ENCODE measurements around the gene PDZD2. TPM values are rescaled to one million over a fixed set of nuclear protein-coding genes. Genes with fewer than 3 reads are reported as not detected.

PDZD2 gene
- total and polyA plus RNA-seq, 2 experiments from 2014 or later, result 8.3 to 16.9 TPM

DNA sequence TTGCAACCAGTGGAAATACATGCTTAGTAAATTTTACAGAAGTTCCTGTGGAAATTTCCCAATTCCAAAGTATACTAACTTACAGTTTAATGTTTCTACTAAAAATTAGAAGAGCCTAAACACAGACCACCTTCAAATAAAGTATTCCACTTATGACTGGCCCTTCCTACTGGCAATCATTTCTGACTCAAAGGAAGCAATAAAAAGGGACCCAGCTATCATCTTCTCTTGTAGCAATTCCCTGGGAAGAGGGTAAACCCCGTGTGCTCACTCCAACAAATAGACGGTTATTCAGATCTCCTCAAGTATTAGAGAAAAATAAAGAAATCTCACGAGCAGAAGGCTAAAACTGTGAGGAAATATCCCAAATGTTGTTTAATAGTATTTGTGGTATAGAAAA, 491.9 kb downstream of the PDZD2 start:
- Histone ChIP-seq H3K4me3 (no peak overlapping the region), H2AFZ (no peak overlapping the region), H3K4me2 (no peak overlapping the region), H3F3A (replicated peaks; ENCODE audit: low read depth) (no peaks in the 10 kb centered on the region), H3K27me3 (ENCODE audit: insufficient read depth) (no peaks in the 10 kb centered on the region), H3K27ac (ENCODE audit: low read depth) (no peak overlapping the region), H3K4me1 (ENCODE audit: insufficient read depth) (no peaks in the 10 kb centered on the region), H4K20me1 (replicated peaks; ENCODE audit: insufficient read depth) (peaks cover 28% of the 10 kb centered on the region), H3K79me2 (replicated peaks; ENCODE audit: insufficient read depth) (peaks cover 76% of the 10 kb centered on the region), H3K36me3 (ENCODE audit: insufficient read depth) (peaks cover 15% of the 10 kb centered on the region; the same call in 1 of the 2 replicates), H3K9me2 (ENCODE audit: insufficient read depth) (no peaks in the 10 kb centered on the region)
- H3K27me3 Mint-ChIP-seq (ENCODE audit: insufficient read depth, low read depth, poor library complexity), result no peaks in the 10 kb centered on the region
- no peak overlapping the region for H3K4me3 Mint-ChIP-seq
- ATAC-seq (no peak), DNase-seq (ENCODE audit: low spot score) (no peak)
- no peaks in the 10 kb centered on the region for H3K9me3 Mint-ChIP-seq
- H3K4me1 Mint-ChIP-seq, result peaks cover 11% of the 10 kb centered on the region
- peaks cover 33% of the 10 kb centered on the region; the same call in 2 of the 3 replicates for H3K36me3 Mint-ChIP-seq (ENCODE audit: low read depth)
- TF ChIP-seq, protein P1, sequence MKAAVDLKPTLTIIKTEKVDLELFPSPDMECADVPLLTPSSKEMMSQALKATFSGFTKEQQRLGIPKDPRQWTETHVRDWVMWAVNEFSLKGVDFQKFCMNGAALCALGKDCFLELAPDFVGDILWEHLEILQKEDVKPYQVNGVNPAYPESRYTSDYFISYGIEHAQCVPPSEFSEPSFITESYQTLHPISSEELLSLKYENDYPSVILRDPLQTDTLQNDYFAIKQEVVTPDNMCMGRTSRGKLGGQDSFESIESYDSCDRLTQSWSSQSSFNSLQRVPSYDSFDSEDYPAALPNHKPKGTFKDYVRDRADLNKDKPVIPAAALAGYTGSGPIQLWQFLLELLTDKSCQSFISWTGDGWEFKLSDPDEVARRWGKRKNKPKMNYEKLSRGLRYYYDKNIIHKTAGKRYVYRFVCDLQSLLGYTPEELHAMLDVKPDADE (IDR thresholded peaks at IDR 0.05), result no peak
- TF ChIP-seq ZNF331 (CRISPR knock-in tag; IDR thresholded peaks at IDR 0.05; ENCODE audit: low read depth) (no peak), EZH2 (IDR thresholded peaks at IDR 0.05; ENCODE audit: low read depth, unreplicated experiment) (no peak), EZH2phosphoT487 (IDR thresholded peaks at IDR 0.05; ENCODE audit: unreplicated experiment) (no peak), ZNF114 (CRISPR knock-in tag; IDR thresholded peaks at IDR 0.05) (no peak), CREB1 (CRISPR knock-in tag; IDR thresholded peaks at IDR 0.05; ENCODE audit: low read depth) (no peak), STAT1 (IDR thresholded peaks at IDR 0.05; ENCODE audit: unreplicated experiment) (no peak), NANOG (IDR thresholded peaks at IDR 0.05; ENCODE audit: borderline replicate concordance) (no peak), JUNB (IDR thresholded peaks at IDR 0.05; ENCODE audit: unreplicated experiment) (no peak), POLR2AphosphoS5 (IDR thresholded peaks at IDR 0.05; ENCODE audit: low read depth) (no peak)
- TF ChIP-seq, protein P2, sequence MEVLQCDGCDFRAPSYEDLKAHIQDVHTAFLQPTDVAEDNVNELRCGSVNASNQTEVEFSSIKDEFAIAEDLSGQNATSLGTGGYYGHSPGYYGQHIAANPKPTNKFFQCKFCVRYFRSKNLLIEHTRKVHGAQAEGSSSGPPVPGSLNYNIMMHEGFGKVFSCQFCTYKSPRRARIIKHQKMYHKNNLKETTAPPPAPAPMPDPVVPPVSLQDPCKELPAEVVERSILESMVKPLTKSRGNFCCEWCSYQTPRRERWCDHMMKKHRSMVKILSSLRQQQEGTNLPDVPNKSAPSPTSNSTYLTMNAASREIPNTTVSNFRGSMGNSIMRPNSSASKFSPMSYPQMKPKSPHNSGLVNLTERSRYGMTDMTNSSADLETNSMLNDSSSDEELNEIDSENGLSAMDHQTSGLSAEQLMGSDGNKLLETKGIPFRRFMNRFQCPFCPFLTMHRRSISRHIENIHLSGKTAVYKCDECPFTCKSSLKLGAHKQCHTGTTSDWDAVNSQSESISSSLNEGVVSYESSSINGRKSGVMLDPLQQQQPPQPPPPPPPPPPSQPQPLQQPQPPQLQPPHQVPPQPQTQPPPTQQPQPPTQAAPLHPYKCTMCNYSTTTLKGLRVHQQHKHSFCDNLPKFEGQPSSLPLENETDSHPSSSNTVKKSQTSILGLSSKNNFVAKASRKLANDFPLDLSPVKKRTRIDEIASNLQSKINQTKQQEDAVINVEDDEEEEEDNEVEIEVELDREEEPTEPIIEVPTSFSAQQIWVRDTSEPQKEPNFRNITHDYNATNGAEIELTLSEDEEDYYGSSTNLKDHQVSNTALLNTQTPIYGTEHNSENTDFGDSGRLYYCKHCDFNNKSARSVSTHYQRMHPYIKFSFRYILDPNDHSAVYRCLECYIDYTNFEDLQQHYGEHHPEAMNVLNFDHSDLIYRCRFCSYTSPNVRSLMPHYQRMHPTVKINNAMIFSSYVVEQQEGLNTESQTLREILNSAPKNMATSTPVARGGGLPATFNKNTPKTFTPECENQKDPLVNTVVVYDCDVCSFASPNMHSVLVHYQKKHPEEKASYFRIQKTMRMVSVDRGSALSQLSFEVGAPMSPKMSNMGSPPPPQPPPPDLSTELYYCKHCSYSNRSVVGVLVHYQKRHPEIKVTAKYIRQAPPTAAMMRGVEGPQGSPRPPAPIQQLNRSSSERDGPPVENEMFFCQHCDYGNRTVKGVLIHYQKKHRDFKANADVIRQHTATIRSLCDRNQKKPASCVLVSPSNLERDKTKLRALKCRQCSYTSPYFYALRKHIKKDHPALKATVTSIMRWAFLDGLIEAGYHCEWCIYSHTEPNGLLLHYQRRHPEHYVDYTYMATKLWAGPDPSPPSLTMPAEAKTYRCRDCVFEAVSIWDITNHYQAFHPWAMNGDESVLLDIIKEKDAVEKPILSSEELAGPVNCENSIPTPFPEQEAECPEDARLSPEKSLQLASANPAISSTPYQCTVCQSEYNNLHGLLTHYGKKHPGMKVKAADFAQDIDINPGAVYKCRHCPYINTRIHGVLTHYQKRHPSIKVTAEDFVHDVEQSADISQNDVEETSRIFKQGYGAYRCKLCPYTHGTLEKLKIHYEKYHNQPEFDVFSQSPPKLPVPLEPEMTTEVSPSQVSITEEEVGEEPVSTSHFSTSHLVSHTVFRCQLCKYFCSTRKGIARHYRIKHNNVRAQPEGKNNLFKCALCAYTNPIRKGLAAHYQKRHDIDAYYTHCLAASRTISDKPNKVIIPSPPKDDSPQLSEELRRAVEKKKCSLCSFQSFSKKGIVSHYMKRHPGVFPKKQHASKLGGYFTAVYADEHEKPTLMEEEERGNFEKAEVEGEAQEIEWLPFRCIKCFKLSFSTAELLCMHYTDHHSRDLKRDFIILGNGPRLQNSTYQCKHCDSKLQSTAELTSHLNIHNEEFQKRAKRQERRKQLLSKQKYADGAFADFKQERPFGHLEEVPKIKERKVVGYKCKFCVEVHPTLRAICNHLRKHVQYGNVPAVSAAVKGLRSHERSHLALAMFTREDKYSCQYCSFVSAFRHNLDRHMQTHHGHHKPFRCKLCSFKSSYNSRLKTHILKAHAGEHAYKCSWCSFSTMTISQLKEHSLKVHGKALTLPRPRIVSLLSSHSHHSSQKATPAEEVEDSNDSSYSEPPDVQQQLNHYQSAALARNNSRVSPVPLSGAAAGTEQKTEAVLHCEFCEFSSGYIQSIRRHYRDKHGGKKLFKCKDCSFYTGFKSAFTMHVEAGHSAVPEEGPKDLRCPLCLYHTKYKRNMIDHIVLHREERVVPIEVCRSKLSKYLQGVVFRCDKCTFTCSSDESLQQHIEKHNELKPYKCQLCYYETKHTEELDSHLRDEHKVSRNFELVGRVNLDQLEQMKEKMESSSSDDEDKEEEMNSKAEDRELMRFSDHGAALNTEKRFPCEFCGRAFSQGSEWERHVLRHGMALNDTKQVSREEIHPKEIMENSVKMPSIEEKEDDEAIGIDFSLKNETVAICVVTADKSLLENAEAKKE (CRISPR knock-in tag; IDR thresholded peaks at IDR 0.05), result no peak
- TF ChIP-seq, protein P3, sequence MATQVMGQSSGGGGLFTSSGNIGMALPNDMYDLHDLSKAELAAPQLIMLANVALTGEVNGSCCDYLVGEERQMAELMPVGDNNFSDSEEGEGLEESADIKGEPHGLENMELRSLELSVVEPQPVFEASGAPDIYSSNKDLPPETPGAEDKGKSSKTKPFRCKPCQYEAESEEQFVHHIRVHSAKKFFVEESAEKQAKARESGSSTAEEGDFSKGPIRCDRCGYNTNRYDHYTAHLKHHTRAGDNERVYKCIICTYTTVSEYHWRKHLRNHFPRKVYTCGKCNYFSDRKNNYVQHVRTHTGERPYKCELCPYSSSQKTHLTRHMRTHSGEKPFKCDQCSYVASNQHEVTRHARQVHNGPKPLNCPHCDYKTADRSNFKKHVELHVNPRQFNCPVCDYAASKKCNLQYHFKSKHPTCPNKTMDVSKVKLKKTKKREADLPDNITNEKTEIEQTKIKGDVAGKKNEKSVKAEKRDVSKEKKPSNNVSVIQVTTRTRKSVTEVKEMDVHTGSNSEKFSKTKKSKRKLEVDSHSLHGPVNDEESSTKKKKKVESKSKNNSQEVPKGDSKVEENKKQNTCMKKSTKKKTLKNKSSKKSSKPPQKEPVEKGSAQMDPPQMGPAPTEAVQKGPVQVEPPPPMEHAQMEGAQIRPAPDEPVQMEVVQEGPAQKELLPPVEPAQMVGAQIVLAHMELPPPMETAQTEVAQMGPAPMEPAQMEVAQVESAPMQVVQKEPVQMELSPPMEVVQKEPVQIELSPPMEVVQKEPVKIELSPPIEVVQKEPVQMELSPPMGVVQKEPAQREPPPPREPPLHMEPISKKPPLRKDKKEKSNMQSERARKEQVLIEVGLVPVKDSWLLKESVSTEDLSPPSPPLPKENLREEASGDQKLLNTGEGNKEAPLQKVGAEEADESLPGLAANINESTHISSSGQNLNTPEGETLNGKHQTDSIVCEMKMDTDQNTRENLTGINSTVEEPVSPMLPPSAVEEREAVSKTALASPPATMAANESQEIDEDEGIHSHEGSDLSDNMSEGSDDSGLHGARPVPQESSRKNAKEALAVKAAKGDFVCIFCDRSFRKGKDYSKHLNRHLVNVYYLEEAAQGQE (IDR thresholded peaks at IDR 0.05; ENCODE audit: unreplicated experiment), result no peak
- TF ChIP-seq, protein P4, sequence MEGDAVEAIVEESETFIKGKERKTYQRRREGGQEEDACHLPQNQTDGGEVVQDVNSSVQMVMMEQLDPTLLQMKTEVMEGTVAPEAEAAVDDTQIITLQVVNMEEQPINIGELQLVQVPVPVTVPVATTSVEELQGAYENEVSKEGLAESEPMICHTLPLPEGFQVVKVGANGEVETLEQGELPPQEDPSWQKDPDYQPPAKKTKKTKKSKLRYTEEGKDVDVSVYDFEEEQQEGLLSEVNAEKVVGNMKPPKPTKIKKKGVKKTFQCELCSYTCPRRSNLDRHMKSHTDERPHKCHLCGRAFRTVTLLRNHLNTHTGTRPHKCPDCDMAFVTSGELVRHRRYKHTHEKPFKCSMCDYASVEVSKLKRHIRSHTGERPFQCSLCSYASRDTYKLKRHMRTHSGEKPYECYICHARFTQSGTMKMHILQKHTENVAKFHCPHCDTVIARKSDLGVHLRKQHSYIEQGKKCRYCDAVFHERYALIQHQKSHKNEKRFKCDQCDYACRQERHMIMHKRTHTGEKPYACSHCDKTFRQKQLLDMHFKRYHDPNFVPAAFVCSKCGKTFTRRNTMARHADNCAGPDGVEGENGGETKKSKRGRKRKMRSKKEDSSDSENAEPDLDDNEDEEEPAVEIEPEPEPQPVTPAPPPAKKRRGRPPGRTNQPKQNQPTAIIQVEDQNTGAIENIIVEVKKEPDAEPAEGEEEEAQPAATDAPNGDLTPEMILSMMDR (conservative IDR thresholded peaks at IDR 0.05; ENCODE audit: low read depth in 2 of 2), result no peak
- no peak overlapping the region for H3K27ac Mint-ChIP-seq

Data from GM23338 (cell line).